ENCODE measurements around the gene ENOSF1. TPM values are rescaled to one million over a fixed set of nuclear protein-coding genes. Genes with fewer than 3 reads are reported as not detected.
A peak's percentile ranks its signal among the peaks of the same experiment; 100 is the strongest.

ENOSF1 gene
- total and polyA plus RNA-seq, 12 donors, result 50.8 to 196 (median 93.7) TPM

DNA sequence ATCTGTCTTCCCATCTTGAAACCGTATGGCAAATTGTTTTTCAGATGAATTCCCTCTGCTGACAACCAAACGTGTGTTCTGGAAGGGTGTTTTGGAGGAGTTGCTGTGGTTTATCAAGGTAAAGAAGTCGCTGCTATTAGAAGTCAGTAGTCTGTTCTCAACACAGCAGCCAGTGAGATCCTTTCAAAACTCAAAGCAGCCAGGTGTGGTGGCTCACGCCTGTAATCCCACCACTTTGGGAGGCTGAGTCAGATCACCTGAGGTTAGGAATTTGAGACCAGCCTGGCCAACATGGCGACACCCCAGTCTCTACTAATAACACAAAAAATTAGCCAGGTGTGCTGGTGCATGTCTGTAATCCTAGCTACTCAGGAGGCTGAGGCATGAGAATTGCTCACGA lies 52.8 kb downstream of the ENOSF1 start:
- no peak for DNase-seq
- TF ChIP-seq, protein P1, sequence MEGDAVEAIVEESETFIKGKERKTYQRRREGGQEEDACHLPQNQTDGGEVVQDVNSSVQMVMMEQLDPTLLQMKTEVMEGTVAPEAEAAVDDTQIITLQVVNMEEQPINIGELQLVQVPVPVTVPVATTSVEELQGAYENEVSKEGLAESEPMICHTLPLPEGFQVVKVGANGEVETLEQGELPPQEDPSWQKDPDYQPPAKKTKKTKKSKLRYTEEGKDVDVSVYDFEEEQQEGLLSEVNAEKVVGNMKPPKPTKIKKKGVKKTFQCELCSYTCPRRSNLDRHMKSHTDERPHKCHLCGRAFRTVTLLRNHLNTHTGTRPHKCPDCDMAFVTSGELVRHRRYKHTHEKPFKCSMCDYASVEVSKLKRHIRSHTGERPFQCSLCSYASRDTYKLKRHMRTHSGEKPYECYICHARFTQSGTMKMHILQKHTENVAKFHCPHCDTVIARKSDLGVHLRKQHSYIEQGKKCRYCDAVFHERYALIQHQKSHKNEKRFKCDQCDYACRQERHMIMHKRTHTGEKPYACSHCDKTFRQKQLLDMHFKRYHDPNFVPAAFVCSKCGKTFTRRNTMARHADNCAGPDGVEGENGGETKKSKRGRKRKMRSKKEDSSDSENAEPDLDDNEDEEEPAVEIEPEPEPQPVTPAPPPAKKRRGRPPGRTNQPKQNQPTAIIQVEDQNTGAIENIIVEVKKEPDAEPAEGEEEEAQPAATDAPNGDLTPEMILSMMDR (IDR thresholded peaks at IDR 0.05), result no peak
- TF ChIP-seq POLR2A (IDR thresholded peaks at IDR 0.05), result no peak
- no peak overlapping the region for H3K27ac ChIP-seq
- H3K9me3 ChIP-seq (replicated peaks in 1 of 3), result no peaks in the 10 kb centered on the region
- intact Hi-C loops (cut with DNase I), result no loop called here
- peaks cover 0 to 9% of the 10 kb centered on the region in 2 donors for H3K4me1 ChIP-seq (replicated peaks in 1 of 2)
- H3K36me3 ChIP-seq (replicated peaks in 1 of 2), result no peaks in the 10 kb centered on the region
- whole genome bisulfite sequencing, 4 donors, result 89 to 96% (median 92%) methylated on average over 5 to 6 of the region's 6 CpGs
- H3K27me3 ChIP-seq, result peaks cover 4% of the 10 kb centered on the region
- H3K4me3 ChIP-seq, result no peak overlapping the region

DNA sequence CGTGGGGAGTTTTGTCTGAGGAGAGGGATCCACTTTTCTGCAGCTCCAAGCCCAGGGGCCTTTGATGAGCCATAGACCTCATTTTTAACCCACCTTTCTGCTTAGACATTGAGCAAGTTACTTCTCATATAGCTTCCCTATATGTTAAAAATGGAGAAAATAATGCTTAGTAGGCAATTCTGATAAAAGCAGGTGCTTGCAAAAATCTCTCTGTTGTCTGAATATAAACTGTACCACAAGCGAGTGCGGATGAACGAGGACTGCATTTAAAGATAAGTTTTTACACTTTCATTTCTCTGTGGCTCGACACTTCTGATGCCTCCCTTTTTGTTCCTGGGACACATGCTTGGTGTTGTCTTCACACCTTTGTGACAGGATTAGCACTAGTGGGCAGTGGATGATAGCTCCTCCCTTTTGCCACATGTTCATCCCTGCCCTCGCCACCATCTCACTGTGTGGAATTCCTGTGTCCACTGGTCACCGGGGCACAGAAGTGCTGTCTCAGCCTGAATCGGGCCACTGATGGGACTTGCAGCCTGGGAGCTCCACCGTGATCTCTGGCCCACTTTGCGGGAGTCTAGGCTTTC lies 53.4 kb downstream of the ENOSF1 start:
- 81 to 88% (median 83%) methylated on average over 10 of the region's 10 CpGs for WGBS, 4 donors
- intact Hi-C loops (cut with DNase I), result no loop called here
- TF ChIP-seq, protein P1 (IDR thresholded peaks at IDR 0.05), result no peak
- no peak for DNase-seq
- Histone ChIP-seq H3K4me1 (replicated peaks in 1 of 2) (peaks cover 0 to 9% of the 10 kb centered on the region in 2 donors), H3K27me3 (peaks cover 4% of the 10 kb centered on the region), H3K4me3 (no peak overlapping the region), H3K36me3 (replicated peaks in 1 of 2) (no peaks in the 10 kb centered on the region), H3K27ac (no peak overlapping the region), H3K9me3 (replicated peaks in 1 of 3) (no peaks in the 10 kb centered on the region)

DNA sequence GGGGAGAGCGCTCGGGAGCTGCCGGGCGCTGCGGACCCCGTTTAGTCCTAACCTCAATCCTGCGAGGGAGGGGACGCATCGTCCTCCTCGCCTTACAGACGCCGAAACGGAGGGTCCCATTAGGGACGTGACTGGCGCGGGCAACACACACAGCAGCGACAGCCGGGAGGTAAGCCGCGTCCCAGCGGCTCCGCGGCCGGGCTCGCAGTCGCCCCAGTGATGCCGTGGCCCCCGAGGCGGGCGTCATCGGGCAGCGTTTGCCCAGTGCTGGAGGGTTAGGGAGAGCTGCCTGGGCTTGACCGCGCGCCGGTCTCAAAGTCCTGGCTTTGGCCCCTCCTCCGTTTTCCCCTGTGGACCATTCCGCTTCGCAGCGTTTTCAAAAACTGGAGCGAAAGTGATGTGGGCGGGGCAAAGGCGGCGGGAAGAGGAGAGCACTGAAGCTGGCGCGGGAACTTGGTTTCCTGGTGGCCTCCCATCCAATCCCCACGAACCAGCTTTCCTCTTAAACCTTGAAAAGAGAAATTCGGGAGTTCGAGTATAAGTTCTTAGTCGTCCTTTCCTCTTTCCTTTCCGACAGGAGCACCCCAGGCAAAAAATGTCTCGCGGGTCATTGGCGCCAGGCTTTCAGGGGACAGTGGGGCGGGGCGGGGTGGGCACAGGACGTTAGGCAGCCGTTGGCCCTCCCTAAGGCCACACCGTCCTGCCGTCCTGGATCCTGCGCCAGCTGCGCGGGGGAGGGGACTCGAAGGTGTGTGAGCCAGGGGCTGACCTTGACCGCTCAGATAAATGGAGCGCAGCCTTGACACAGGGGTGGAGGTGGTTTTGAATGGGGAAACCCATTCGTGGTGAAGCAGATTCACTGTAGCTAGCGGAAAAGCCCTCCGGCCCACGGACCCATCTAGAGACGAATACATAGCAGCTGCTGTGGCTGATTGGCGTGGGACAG lies 54.2 kb downstream of the ENOSF1 start:
- peaks cover 4% of the 10 kb centered on the region for H3K27me3 ChIP-seq
- H3K4me3 ChIP-seq, result peak overlapping the region in 3 of 4 donors; percentile 33 to 62 (median 61)
- H3K36me3 ChIP-seq (replicated peaks in 1 of 2), result no peaks in the 10 kb centered on the region
- DNase-seq, result peak; percentile 71 to 85 (median 78)
- peaks cover 0 to 9% of the 10 kb centered on the region in 2 donors for H3K4me1 ChIP-seq (replicated peaks in 1 of 2)
- TF ChIP-seq, protein P1 (IDR thresholded peaks at IDR 0.05), result no peak
- TF ChIP-seq POLR2A (IDR thresholded peaks at IDR 0.05), result no peak
- 1 to 6% (median 3%) methylated on average over 31 to 72 of the region's 72 CpGs for WGBS, 4 donors
- intact Hi-C loops (cut with DNase I), result no loop called here
- no peak overlapping the region for H3K27ac ChIP-seq
- H3K9me3 ChIP-seq (replicated peaks in 1 of 3), result no peaks in the 10 kb centered on the region

DNA sequence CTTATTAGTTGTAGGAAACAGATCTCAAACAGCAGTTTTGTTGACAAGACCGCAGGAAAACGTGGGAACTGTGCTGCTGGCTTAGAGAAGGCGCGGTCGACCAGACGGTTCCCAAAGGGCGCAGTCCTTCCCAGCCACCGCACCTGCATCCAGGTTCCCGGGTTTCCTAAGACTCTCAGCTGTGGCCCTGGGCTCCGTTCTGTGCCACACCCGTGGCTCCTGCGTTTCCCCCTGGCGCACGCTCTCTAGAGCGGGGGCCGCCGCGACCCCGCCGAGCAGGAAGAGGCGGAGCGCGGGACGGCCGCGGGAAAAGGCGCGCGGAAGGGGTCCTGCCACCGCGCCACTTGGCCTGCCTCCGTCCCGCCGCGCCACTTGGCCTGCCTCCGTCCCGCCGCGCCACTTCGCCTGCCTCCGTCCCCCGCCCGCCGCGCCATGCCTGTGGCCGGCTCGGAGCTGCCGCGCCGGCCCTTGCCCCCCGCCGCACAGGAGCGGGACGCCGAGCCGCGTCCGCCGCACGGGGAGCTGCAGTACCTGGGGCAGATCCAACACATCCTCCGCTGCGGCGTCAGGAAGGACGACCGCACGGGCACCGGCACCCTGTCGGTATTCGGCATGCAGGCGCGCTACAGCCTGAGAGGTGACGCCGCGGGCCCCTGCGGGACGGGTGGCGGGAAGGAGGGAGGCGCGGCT lies 55.0 kb downstream of the ENOSF1 start, which contains the start of gene TYMS:
Gene TYMS, plus strand, starts transcription at position 343 of the 690 bp plus-strand sequence. Its CDS starts 90 bp downstream, at position 433.
- peak in 4 of 7 donors; percentile 24 to 33 (median 32) for DNase-seq
- Histone ChIP-seq H3K4me3 (peak within 1 kb of the TSS in 3 of 4 donors; percentile 33 to 62 (median 61)), H3K27me3 (peaks cover 4% of the 10 kb centered on the region), H3K4me1 (replicated peaks in 1 of 2) (peaks cover 0 to 9% of the 10 kb centered on the region in 2 donors), H3K9me3 (replicated peaks in 1 of 3) (no peaks in the 10 kb centered on the region), H3K27ac (no peak within 1 kb of the TSS), H3K36me3 (replicated peaks in 1 of 2) (no peaks in the 10 kb centered on the region)
- TF ChIP-seq, protein P1 (IDR thresholded peaks at IDR 0.05), result no peak
- no peak for TF ChIP-seq POLR2A (IDR thresholded peaks at IDR 0.05)
- intact Hi-C loops (cut with DNase I), result no loop called here
- WGBS, 4 donors, result 0 to 1% (median 0%) methylated on average over 7 to 79 of the region's 79 CpGs
